Stimulated activated naive CD4-positive, alpha-beta T cell treated with Interleukin-2 at 50 U/mL for 16 hours (primary cell): ENCODE measurements around the gene PRDX1.
A peak's percentile ranks its signal among the peaks of the same experiment; 100 is the strongest.
"Not testable (repeated sequence)": the region's sequence is repeated elsewhere in the genome, so short reads cannot be mapped to it uniquely, and the experiment has no call there.

ENCODE experiments used
- DNase-seq: peaks from one replicate; lab custom pipeline; 2025; lab: John Stamatoyannopoulos, UW

PRDX1 gene

GRCh38 chr1:45535988-45536766 is 14.5 kb upstream of the PRDX1 start:
- DNase-seq, result no peak

- DNase-seq, result no peak
Observed at GRCh38 chr1:45531873-45532272, 10.2 kb upstream of the PRDX1 start.

- no peak for DNase-seq
Observed at GRCh38 chr1:45530632-45531135, 9.0 kb upstream of the PRDX1 start.

GRCh38 chr1:45526135-45526644 is 4.5 kb upstream of the PRDX1 start:
- DNase-seq, result no peak

- not testable (repeated sequence) for DNase-seq
Observed at GRCh38 chr1:45523975-45524374, 2.3 kb upstream of the PRDX1 start.

- not testable (repeated sequence) for DNase-seq
Observed at GRCh38 chr1:45523516-45523915, 1.8 kb upstream of the PRDX1 start.

- DNase-seq, result no peak
Observed at GRCh38 chr1:45522324-45523104, 830 bp upstream of the PRDX1 start.

- not testable (repeated sequence) for DNase-seq
Observed at GRCh38 chr1:45519774-45520173, 1.9 kb downstream of the PRDX1 start.

- DNase-seq, result no peak
Observed at GRCh38 chr1:45518910-45519309, 2.8 kb downstream of the PRDX1 start.

GRCh38 chr1:45518366-45518765 is 3.3 kb downstream of the PRDX1 start:
- DNase-seq, result not testable (repeated sequence)

GRCh38 chr1:45516465-45516864 is 5.2 kb downstream of the PRDX1 start:
- DNase-seq, result no peak

GRCh38 chr1:45516036-45516435 is 5.6 kb downstream of the PRDX1 start:
- DNase-seq, result no peak

- DNase-seq, result not testable (repeated sequence)
Observed at GRCh38 chr1:45513532-45514260, 8.0 kb downstream of the PRDX1 start.

GRCh38 chr1:45512641-45513054 is 9.0 kb downstream of the PRDX1 start:
- peak; percentile 36 for DNase-seq

GRCh38 chr1:45510972-45511527 is 10.6 kb downstream of the PRDX1 start:
- DNase-seq, result no peak

GRCh38 chr1:45510036-45510971 is 11.4 kb downstream of the PRDX1 start:
- no peak for DNase-seq

GRCh38 chr1:45508295-45509151 is 13.2 kb downstream of the PRDX1 start:
- no peak for DNase-seq

GRCh38 chr1:45507893-45508292 is 13.8 kb downstream of the PRDX1 start:
- no peak for DNase-seq

- no peak for DNase-seq
Observed at GRCh38 chr1:45507195-45507594, 14.5 kb downstream of the PRDX1 start.
